PFSK-1 (cell line): ENCODE measurements around the gene SLC36A4.

ENCODE experiments used
- FOXP2 ChIP-seq: optimal IDR thresholded peaks from 2 replicates; pipeline ENCODE3; 2011; ENCODE audit warnings: borderline replicate concordance, control low read depth, inconsistent platforms; ENCODE audit not compliant: insufficient read depth; ENCODE audit errors: extremely low read length, extremely low read depth
- POLR2AphosphoS5 ChIP-seq: IDR thresholded peaks from 2 replicates; pipeline ENCODE4 v1.6.1; 2012; ENCODE audit warnings: low read depth, mild to moderate bottlenecking, control low read depth, low read length, moderate library complexity
- SIN3A ChIP-seq: IDR thresholded peaks from 2 replicates; pipeline ENCODE4 v1.6.1; 2012; ENCODE audit warnings: mild to moderate bottlenecking, low read length, moderate library complexity, borderline replicate concordance; ENCODE audit not compliant: insufficient read depth
- TAF1 ChIP-seq: IDR thresholded peaks from 2 replicates; pipeline ENCODE4 v1.6.1; 2012; ENCODE audit warnings: low read length, control low read depth, borderline replicate concordance; ENCODE audit not compliant: insufficient read depth
- TF ChIP-seq, protein P1 (sequence below), 2 experiments: IDR thresholded peaks; 2 replicates each; pipeline versions ENCODE4 v1.6.1 to v1.8.0; 2011 to 2012; ENCODE audit warnings: low read depth in 2 of 2, low read length in 2 of 2, control low read depth in 1 of 2, inconsistent platforms in 1 of 2, mild to moderate bottlenecking in 1 of 2, moderate library complexity in 1 of 2; ENCODE audit not compliant: insufficient read depth in 1 of 2

Gene SLC36A4

DNA sequence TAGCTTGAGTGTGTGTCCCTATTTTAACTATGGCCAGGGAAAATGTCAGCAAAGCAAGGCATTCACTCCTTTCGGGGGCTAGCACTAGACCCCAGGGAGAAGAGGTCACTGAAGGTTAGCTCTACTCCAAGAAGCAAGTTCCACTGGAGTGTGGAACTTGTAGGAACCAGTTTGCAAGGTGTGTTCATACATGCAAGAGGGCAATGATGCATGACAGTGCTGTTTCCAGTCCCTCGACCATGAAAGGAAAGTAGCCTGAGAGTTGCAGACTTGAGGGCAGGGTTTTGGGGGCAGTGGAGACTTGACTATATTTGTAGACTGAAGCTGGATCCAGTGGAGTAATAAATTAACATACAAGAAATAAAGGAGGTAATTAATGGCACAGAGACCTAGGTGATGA, 21.6 kb upstream of the SLC36A4 start:
- no peak for TF ChIP-seq SIN3A
- TF ChIP-seq TAF1: no peak
- no peak for TF ChIP-seq FOXP2
- TF ChIP-seq, protein P1, sequence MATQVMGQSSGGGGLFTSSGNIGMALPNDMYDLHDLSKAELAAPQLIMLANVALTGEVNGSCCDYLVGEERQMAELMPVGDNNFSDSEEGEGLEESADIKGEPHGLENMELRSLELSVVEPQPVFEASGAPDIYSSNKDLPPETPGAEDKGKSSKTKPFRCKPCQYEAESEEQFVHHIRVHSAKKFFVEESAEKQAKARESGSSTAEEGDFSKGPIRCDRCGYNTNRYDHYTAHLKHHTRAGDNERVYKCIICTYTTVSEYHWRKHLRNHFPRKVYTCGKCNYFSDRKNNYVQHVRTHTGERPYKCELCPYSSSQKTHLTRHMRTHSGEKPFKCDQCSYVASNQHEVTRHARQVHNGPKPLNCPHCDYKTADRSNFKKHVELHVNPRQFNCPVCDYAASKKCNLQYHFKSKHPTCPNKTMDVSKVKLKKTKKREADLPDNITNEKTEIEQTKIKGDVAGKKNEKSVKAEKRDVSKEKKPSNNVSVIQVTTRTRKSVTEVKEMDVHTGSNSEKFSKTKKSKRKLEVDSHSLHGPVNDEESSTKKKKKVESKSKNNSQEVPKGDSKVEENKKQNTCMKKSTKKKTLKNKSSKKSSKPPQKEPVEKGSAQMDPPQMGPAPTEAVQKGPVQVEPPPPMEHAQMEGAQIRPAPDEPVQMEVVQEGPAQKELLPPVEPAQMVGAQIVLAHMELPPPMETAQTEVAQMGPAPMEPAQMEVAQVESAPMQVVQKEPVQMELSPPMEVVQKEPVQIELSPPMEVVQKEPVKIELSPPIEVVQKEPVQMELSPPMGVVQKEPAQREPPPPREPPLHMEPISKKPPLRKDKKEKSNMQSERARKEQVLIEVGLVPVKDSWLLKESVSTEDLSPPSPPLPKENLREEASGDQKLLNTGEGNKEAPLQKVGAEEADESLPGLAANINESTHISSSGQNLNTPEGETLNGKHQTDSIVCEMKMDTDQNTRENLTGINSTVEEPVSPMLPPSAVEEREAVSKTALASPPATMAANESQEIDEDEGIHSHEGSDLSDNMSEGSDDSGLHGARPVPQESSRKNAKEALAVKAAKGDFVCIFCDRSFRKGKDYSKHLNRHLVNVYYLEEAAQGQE (IDR thresholded peaks at IDR 0.05; ENCODE audit: insufficient read depth in 1 of 2, low read depth in 2 of 2, low read length in 2 of 2): no peak
- no peak for TF ChIP-seq POLR2AphosphoS5

DNA sequence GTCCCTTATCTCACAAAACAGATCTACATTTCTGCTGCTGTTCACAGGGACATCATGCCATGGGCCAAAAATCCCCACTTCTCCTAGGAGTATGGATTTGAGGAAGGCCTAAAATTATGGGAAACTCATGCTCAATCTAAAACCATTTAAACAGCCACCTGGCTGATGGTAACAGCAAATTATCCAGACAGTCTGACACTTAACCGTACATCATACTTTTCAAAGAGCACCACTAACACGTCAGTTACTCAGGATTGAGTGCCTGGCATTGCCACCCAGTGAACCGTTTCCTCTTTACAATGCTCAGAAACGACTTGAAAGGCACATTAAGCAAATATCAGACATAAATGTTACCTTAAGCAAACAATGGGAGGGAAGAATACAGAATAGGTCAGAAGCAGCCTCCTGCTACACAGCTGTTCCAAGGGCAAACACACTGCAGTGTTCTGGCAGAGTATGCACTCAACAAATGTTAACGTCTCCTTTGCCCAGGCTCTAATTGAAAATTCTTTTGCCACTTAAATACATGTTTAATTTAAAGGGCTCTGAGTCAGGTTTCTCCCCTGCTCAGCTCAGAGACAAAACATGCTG, 18.8 kb upstream of the SLC36A4 start:
- TF ChIP-seq POLR2AphosphoS5: no peak
- no peak for TF ChIP-seq FOXP2
- no peak for TF ChIP-seq TAF1
- TF ChIP-seq SIN3A: no peak
- TF ChIP-seq, protein P1 (IDR thresholded peaks at IDR 0.05; ENCODE audit: insufficient read depth in 1 of 2, low read depth in 2 of 2, low read length in 2 of 2): no peak

DNA sequence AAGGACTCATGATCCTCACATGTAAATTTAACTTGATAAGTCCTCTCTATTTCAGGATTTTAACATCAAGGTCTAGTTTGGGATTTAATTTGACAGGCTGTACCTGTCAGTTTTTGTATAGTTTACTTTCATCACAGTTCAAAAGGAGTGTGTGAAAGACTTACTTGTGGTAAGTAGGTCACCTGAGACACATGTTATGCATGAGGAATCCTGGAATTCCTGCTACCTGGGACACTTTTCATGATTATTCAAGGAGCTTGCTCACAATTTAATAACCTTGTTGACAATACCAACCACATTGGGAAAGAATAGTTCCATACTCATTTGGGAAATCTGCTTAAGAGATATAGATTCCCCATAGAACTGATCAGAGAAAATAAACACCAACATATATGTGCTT, 15.8 kb upstream of the SLC36A4 start:
- TF ChIP-seq TAF1 (no peak), POLR2AphosphoS5 (no peak), SIN3A (no peak), FOXP2 (no peak)
- TF ChIP-seq, protein P1 (IDR thresholded peaks at IDR 0.05; ENCODE audit: insufficient read depth in 1 of 2, low read depth in 2 of 2, low read length in 2 of 2): no peak

DNA sequence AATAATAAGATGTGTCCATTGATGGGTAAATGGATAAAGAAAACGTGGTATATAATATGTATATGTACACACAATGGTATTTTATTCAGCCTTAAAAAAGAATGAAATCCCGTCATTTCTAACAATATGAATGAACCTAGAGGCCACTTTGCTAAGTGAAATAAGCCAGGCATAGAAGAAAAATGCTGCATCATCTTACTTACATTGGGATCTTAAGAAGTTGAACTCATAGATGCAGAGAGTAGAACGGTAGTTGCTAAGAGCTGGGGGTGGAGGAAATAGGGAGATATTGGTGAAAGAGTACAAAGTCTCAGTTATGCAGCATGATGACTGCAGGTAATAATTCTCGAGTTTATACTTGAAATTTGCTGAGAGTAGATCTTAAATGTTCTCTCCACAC, 14.3 kb upstream of the SLC36A4 start:
- TF ChIP-seq POLR2AphosphoS5: no peak
- no peak for TF ChIP-seq FOXP2
- TF ChIP-seq, protein P1 (IDR thresholded peaks at IDR 0.05; ENCODE audit: insufficient read depth in 1 of 2, low read depth in 2 of 2, low read length in 2 of 2): no peak
- TF ChIP-seq SIN3A: no peak
- no peak for TF ChIP-seq TAF1

DNA sequence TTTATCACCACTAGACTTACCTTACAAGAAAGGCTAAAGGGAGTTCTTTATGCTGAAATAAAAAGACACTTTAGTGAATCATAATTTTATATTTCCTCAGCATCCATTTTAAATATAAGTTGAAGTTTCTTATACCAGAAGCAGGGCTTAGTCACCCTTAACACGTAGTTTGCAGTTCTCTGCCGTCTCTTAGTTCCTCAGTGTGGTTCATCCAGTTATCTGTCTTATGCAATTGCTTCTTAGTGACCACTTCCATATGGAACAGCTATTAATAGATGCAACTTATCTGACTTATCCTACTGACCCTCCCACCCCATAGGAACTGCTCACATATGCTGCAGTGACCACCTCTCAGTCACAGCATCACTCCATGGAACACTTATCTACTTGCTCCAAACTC, 11.7 kb upstream of the SLC36A4 start:
- no peak for TF ChIP-seq POLR2AphosphoS5
- TF ChIP-seq TAF1: no peak
- TF ChIP-seq, protein P1 (IDR thresholded peaks at IDR 0.05; ENCODE audit: insufficient read depth in 1 of 2, low read depth in 2 of 2, low read length in 2 of 2): no peak
- TF ChIP-seq FOXP2: no peak
